ENCODE results near the gene EHMT1.

Gene EHMT1

GRCh38 chr9:137832191-137832700, 213.4 kb downstream of the EHMT1 start:
- H3K4me3 ChIP-seq (ENCODE audit: insufficient read depth, low read depth, low read length, poor library complexity, severe bottlenecking): no peak overlapping the region
- no peaks in the 10 kb centered on the region for H3K9me3 ChIP-seq (ENCODE audit: control insufficient read depth, low read length)
- H3K27ac ChIP-seq (ENCODE audit: insufficient read depth, low read length, poor library complexity, severe bottlenecking): no peak overlapping the region
- peaks cover 52% of the 10 kb centered on the region for H3K36me3 ChIP-seq (ENCODE audit: control insufficient read depth, insufficient read depth, low read length)
- no peaks in the 10 kb centered on the region for H3K4me1 ChIP-seq (ENCODE audit: control insufficient read depth, insufficient read depth, low read length, poor library complexity, severe bottlenecking)
- H3K27me3 ChIP-seq (replicated peaks; ENCODE audit: control insufficient read depth, insufficient read depth, low read length, poor library complexity, severe bottlenecking): no peaks in the 10 kb centered on the region
- no peak for DNase-seq

GRCh38 chr9:137832830-137833590, 214.2 kb downstream of the EHMT1 start:
- no peaks in the 10 kb centered on the region for H3K9me3 ChIP-seq (ENCODE audit: control insufficient read depth, low read length)
- H3K4me3 ChIP-seq (ENCODE audit: insufficient read depth, low read depth, low read length, poor library complexity, severe bottlenecking): no peak overlapping the region
- no peak for DNase-seq
- H3K27me3 ChIP-seq (replicated peaks; ENCODE audit: control insufficient read depth, insufficient read depth, low read length, poor library complexity, severe bottlenecking): no peaks in the 10 kb centered on the region
- peaks cover 48% of the 10 kb centered on the region for H3K36me3 ChIP-seq (ENCODE audit: control insufficient read depth, insufficient read depth, low read length)
- no peak overlapping the region for H3K27ac ChIP-seq (ENCODE audit: insufficient read depth, low read length, poor library complexity, severe bottlenecking)
- no peaks in the 10 kb centered on the region for H3K4me1 ChIP-seq (ENCODE audit: control insufficient read depth, insufficient read depth, low read length, poor library complexity, severe bottlenecking)

GRCh38 chr9:137833721-137834613, 215.2 kb downstream of the EHMT1 start:
- no peak for DNase-seq
- Histone ChIP-seq H3K36me3 (ENCODE audit: control insufficient read depth, insufficient read depth, low read length) (peaks cover 48% of the 10 kb centered on the region), H3K4me3 (ENCODE audit: insufficient read depth, low read depth, low read length, poor library complexity, severe bottlenecking) (no peak overlapping the region)

GRCh38 chr9:137834846-137835546, 216.2 kb downstream of the EHMT1 start:
- Histone ChIP-seq H3K4me1 (ENCODE audit: control insufficient read depth, insufficient read depth, low read length, poor library complexity, severe bottlenecking) (no peaks in the 10 kb centered on the region), H3K4me3 (ENCODE audit: insufficient read depth, low read depth, low read length, poor library complexity, severe bottlenecking) (no peak overlapping the region), H3K36me3 (ENCODE audit: control insufficient read depth, insufficient read depth, low read length) (peaks cover 44% of the 10 kb centered on the region), H3K27ac (ENCODE audit: insufficient read depth, low read length, poor library complexity, severe bottlenecking) (no peak overlapping the region), H3K9me3 (ENCODE audit: control insufficient read depth, low read length) (no peaks in the 10 kb centered on the region), H3K27me3 (replicated peaks; ENCODE audit: control insufficient read depth, insufficient read depth, low read length, poor library complexity, severe bottlenecking) (no peaks in the 10 kb centered on the region)
- DNase-seq: no peak

More at GRCh38 chr9:137833721-137834613, 215.2 kb downstream of the EHMT1 start:
- H3K9me3 ChIP-seq (ENCODE audit: control insufficient read depth, low read length): no peaks in the 10 kb centered on the region
- no peaks in the 10 kb centered on the region for H3K27me3 ChIP-seq (replicated peaks; ENCODE audit: control insufficient read depth, insufficient read depth, low read length, poor library complexity, severe bottlenecking)
- H3K4me1 ChIP-seq (ENCODE audit: control insufficient read depth, insufficient read depth, low read length, poor library complexity, severe bottlenecking): no peaks in the 10 kb centered on the region
- no peak overlapping the region for H3K27ac ChIP-seq (ENCODE audit: insufficient read depth, low read length, poor library complexity, severe bottlenecking)

- Histone ChIP-seq H3K9me3 (ENCODE audit: control insufficient read depth, low read length) (no peaks in the 10 kb centered on the region), H3K4me1 (ENCODE audit: control insufficient read depth, insufficient read depth, low read length, poor library complexity, severe bottlenecking) (no peaks in the 10 kb centered on the region), H3K4me3 (ENCODE audit: insufficient read depth, low read depth, low read length, poor library complexity, severe bottlenecking) (no peak overlapping the region), H3K36me3 (ENCODE audit: control insufficient read depth, insufficient read depth, low read length) (peaks cover 44% of the 10 kb centered on the region), H3K27me3 (replicated peaks; ENCODE audit: control insufficient read depth, insufficient read depth, low read length, poor library complexity, severe bottlenecking) (no peaks in the 10 kb centered on the region), H3K27ac (ENCODE audit: insufficient read depth, low read length, poor library complexity, severe bottlenecking) (no peak overlapping the region)
- no peak for DNase-seq
These were observed 217.5 kb downstream of the EHMT1 start for GRCh38 chr9:137836151-137836830.

- peaks cover 44% of the 10 kb centered on the region for H3K36me3 ChIP-seq (ENCODE audit: control insufficient read depth, insufficient read depth, low read length)
- DNase-seq: no peak
These were observed 218.0 kb downstream of the EHMT1 start for GRCh38 chr9:137836831-137837241.

GRCh38 chr9:137837345-137838278, 218.8 kb downstream of the EHMT1 start:
- H3K9me3 ChIP-seq (ENCODE audit: control insufficient read depth, low read length): no peaks in the 10 kb centered on the region
- no peak overlapping the region for H3K4me3 ChIP-seq (ENCODE audit: insufficient read depth, low read depth, low read length, poor library complexity, severe bottlenecking)
- H3K36me3 ChIP-seq (ENCODE audit: control insufficient read depth, insufficient read depth, low read length): peaks cover 42% of the 10 kb centered on the region
- H3K4me1 ChIP-seq (ENCODE audit: control insufficient read depth, insufficient read depth, low read length, poor library complexity, severe bottlenecking): no peaks in the 10 kb centered on the region
- no peak for DNase-seq
- H3K27me3 ChIP-seq (replicated peaks; ENCODE audit: control insufficient read depth, insufficient read depth, low read length, poor library complexity, severe bottlenecking): no peaks in the 10 kb centered on the region
- no peak overlapping the region for H3K27ac ChIP-seq (ENCODE audit: insufficient read depth, low read length, poor library complexity, severe bottlenecking)

More at GRCh38 chr9:137836831-137837241, 218.0 kb downstream of the EHMT1 start:
- Histone ChIP-seq H3K27me3 (replicated peaks; ENCODE audit: control insufficient read depth, insufficient read depth, low read length, poor library complexity, severe bottlenecking) (no peaks in the 10 kb centered on the region), H3K27ac (ENCODE audit: insufficient read depth, low read length, poor library complexity, severe bottlenecking) (no peak overlapping the region), H3K4me3 (ENCODE audit: insufficient read depth, low read depth, low read length, poor library complexity, severe bottlenecking) (no peak overlapping the region), H3K9me3 (ENCODE audit: control insufficient read depth, low read length) (no peaks in the 10 kb centered on the region), H3K4me1 (ENCODE audit: control insufficient read depth, insufficient read depth, low read length, poor library complexity, severe bottlenecking) (no peaks in the 10 kb centered on the region)

- no peak overlapping the region for H3K27ac ChIP-seq (ENCODE audit: insufficient read depth, low read length, poor library complexity, severe bottlenecking)
- DNase-seq: no peak
- no peaks in the 10 kb centered on the region for H3K27me3 ChIP-seq (replicated peaks; ENCODE audit: control insufficient read depth, insufficient read depth, low read length, poor library complexity, severe bottlenecking)
- H3K4me3 ChIP-seq (ENCODE audit: insufficient read depth, low read depth, low read length, poor library complexity, severe bottlenecking): no peak overlapping the region
- H3K4me1 ChIP-seq (ENCODE audit: control insufficient read depth, insufficient read depth, low read length, poor library complexity, severe bottlenecking): no peaks in the 10 kb centered on the region
- peaks cover 32% of the 10 kb centered on the region for H3K36me3 ChIP-seq (ENCODE audit: control insufficient read depth, insufficient read depth, low read length)
- H3K9me3 ChIP-seq (ENCODE audit: control insufficient read depth, low read length): no peaks in the 10 kb centered on the region
These were observed 219.8 kb downstream of the EHMT1 start for GRCh38 chr9:137838576-137838975.

Measured in effector memory CD4-positive, alpha-beta T cell (primary cell).